ENCODE data around the gene BPIFB2. TPM values are rescaled to one million over a fixed set of nuclear protein-coding genes. Genes with fewer than 3 reads are reported as not detected.
"Not testable (repeated sequence)": the region's sequence is repeated elsewhere in the genome, so short reads cannot be mapped to it uniquely, and the experiment has no call there.

BPIFB2 gene
- polyA plus RNA-seq, 1 of the 3 experiments (the other 2 are of a cell fraction): not detected

- no peak for TF ChIP-seq CTCF (IDR thresholded peaks at IDR 0.05)
- TF ChIP-seq ELF1 (IDR thresholded peaks at IDR 0.05): no peak
- TF ChIP-seq MXI1 (IDR thresholded peaks at IDR 0.05; ENCODE audit: low read depth, low read length): no peak
- no peak for TF ChIP-seq YY1 (IDR thresholded peaks at IDR 0.05; ENCODE audit: low read depth)
- no peak for TF ChIP-seq JUND (IDR thresholded peaks at IDR 0.05)
- TF ChIP-seq IRF3 (IDR thresholded peaks at IDR 0.05; ENCODE audit: low read depth, low read length): no peak
- TF ChIP-seq FOXJ3 (CRISPR knock-in tag; IDR thresholded peaks at IDR 0.05): no peak
- no peak for TF ChIP-seq NFIC (IDR thresholded peaks at IDR 0.05; ENCODE audit: borderline replicate concordance)
These were observed 45.5 kb upstream of the BPIFB2 start (continued) for GRCh38 chr20:32962053-32962452.

GRCh38 chr20:32962646-32963045, 44.9 kb upstream of the BPIFB2 start:
- H2AFZ ChIP-seq (ENCODE audit: low read depth); H3K9me2 ChIP-seq; H3K4me2 ChIP-seq; H3K9me3 ChIP-seq; H3K36me3 ChIP-seq (replicated peaks in 1 of 2; ENCODE audit: control insufficient read depth in 1 of 2, insufficient read depth in 2 of 2, low read length in 1 of 2); DNase-seq; H3K4me1 ChIP-seq (ENCODE audit: control insufficient read depth in 1 of 2, insufficient read depth in 2 of 2, low read depth in 1 of 2, low read length in 1 of 2); H3K79me2 ChIP-seq (ENCODE audit: insufficient read depth); H3K9ac ChIP-seq; H3K4me3 ChIP-seq (ENCODE audit: low read depth in 2 of 2, low read length in 1 of 2); H3K27ac ChIP-seq (ENCODE audit: low read depth in 2 of 2, low read length in 1 of 2); POLR2A ChIA-PET; H4K20me1 ChIP-seq (ENCODE audit: insufficient read depth); H3F3A ChIP-seq (replicated peaks; ENCODE audit: insufficient read depth): not testable (repeated sequence)
- CTCF ChIA-PET: interaction anchor here (0.6 kb wide), 1 partner anchor 1565 kb away, joined by 3 read pairs; no protein-coding TSS in a partner anchor
- H3K27me3 ChIP-seq (ENCODE audit: insufficient read depth): peaks cover 39% of the 10 kb centered on the region
- 34% methylated on average over 11 of the region's 11 CpGs for WGBS (ENCODE audit: low lambda C conversion rate)

GRCh38 chr20:32963176-32963575, 44.3 kb upstream of the BPIFB2 start:
- peak; percentile 5 for DNase-seq
- H3K4me2 ChIP-seq: no peak overlapping the region
- no peaks in the 10 kb centered on the region for H3K79me2 ChIP-seq (ENCODE audit: insufficient read depth)
- no peaks in the 10 kb centered on the region for H3F3A ChIP-seq (replicated peaks; ENCODE audit: insufficient read depth)
- no peaks in the 10 kb centered on the region for H3K4me1 ChIP-seq (ENCODE audit: control insufficient read depth in 1 of 2, insufficient read depth in 2 of 2, low read depth in 1 of 2, low read length in 1 of 2)
- no peaks in the 10 kb centered on the region for H4K20me1 ChIP-seq (ENCODE audit: insufficient read depth)
- H3K27ac ChIP-seq (ENCODE audit: low read depth in 2 of 2, low read length in 1 of 2): no peak overlapping the region
- peaks cover 39% of the 10 kb centered on the region for H3K27me3 ChIP-seq (ENCODE audit: insufficient read depth)
- H3K4me3 ChIP-seq (ENCODE audit: low read depth in 2 of 2, low read length in 1 of 2): no peak overlapping the region
- H3K9me2 ChIP-seq: no peaks in the 10 kb centered on the region
- ChIA-PET POLR2A (no interaction called here), CTCF (interaction anchor here (0.6 kb wide), 1 partner anchor 1564 kb away, joined by 3 read pairs; no protein-coding TSS in a partner anchor)
- H2AFZ ChIP-seq (ENCODE audit: low read depth): no peak overlapping the region
- no peaks in the 10 kb centered on the region for H3K36me3 ChIP-seq (replicated peaks in 1 of 2; ENCODE audit: control insufficient read depth in 1 of 2, insufficient read depth in 2 of 2, low read length in 1 of 2)
- no peaks in the 10 kb centered on the region for H3K9me3 ChIP-seq
- 40% methylated on average over 3 of the region's 5 CpGs for WGBS (ENCODE audit: low lambda C conversion rate)
- H3K9ac ChIP-seq: no peak overlapping the region
- no peak for TF ChIP-seq NRF1 (IDR thresholded peaks at IDR 0.05; ENCODE audit: low read depth, low read length)
- TF ChIP-seq JUND (IDR thresholded peaks at IDR 0.05): no peak
- TF ChIP-seq SMC3 (IDR thresholded peaks at IDR 0.05; ENCODE audit: low read depth, low read length): no peak
- no peak for TF ChIP-seq POLR2AphosphoS5 (IDR thresholded peaks at IDR 0.05; ENCODE audit: low read depth, low read length)
- TF ChIP-seq EZH2phosphoT487 (IDR thresholded peaks at IDR 0.05; ENCODE audit: borderline replicate concordance, low read depth): no peak
- no peak for TF ChIP-seq RAD21 (IDR thresholded peaks at IDR 0.05; ENCODE audit: low read length)
- no peak for TF ChIP-seq GABPA (IDR thresholded peaks at IDR 0.05; ENCODE audit: low read depth)
- TF ChIP-seq TEAD4 (IDR thresholded peaks at IDR 0.05; ENCODE audit: borderline replicate concordance, insufficient read depth): no peak
- no peak for TF ChIP-seq ELF1 (IDR thresholded peaks at IDR 0.05)
- TF ChIP-seq EP300 (IDR thresholded peaks at IDR 0.05; ENCODE audit: borderline replicate concordance in 1 of 2, low read depth in 1 of 2, low read length in 1 of 2): no peak
- no peak for TF ChIP-seq TCF12 (IDR thresholded peaks at IDR 0.05)
- no peak for TF ChIP-seq RFX5 (IDR thresholded peaks at IDR 0.05; ENCODE audit: low read length)
- no peak for TF ChIP-seq SIN3A (IDR thresholded peaks at IDR 0.05; ENCODE audit: borderline replicate concordance, low read depth, low read length)
- no peak for TF ChIP-seq REST (IDR thresholded peaks at IDR 0.05; ENCODE audit: low read depth, low read length)
- TF ChIP-seq NFIC (IDR thresholded peaks at IDR 0.05; ENCODE audit: borderline replicate concordance): no peak
- no peak for TF ChIP-seq FOXM1 (IDR thresholded peaks at IDR 0.05; ENCODE audit: low read depth)
- TF ChIP-seq TAF1 (IDR thresholded peaks at IDR 0.05; ENCODE audit: borderline replicate concordance, low read depth, low read length): no peak

Measured in SK-N-SH (cell line).